H1 (cell line): ENCODE measurements around the gene FXN. TPM values are rescaled to one million over a fixed set of nuclear protein-coding genes. Genes with fewer than 3 reads are reported as not detected.

Experiments
- CBX8 ChIP-seq: fragments of 300-800, 300-1000 bp; sonication (generic); IDR thresholded peaks from 2 replicates; pipeline ENCODE4 v1.7.1; 2016; ENCODE audit warnings: low read depth, low read length, borderline replicate concordance
- SP1 ChIP-seq: IDR thresholded peaks from 2 replicates; pipeline ENCODE4 v1.6.1; 2011; ENCODE audit warnings: low read depth, low read length
- YY1 ChIP-seq: IDR thresholded peaks from 2 replicates; pipeline ENCODE4 v1.6.1; 2011; ENCODE audit warnings: low read depth, mild to moderate bottlenecking, low read length
- polyA plus RNA-seq, 7 experiments: library from polyadenylated mRNA; depleted of rRNA in 3 of 7; stranded (reverse) in 5 of 7; unstranded in 2 of 7; fragments of >200 nt in 5 of 7; fragments of 200-250 nt in 2 of 7; gene quantifications; 1 replicate in 5 of 7; 2 replicates in 1 of 7; 4 replicates in 1 of 7; pipeline versions ENCODE4 v1.2.1 to v1.2.3, GENCODE V29; 2011 to 2013; ENCODE audit warnings: missing spikeins in 2 of 7, mixed read lengths in 2 of 7
- total RNA-seq: library from RNA; stranded (reverse); fragmentation: NEBNext Ultra II Directional; extraction: Animal tissue kit (Norgen Biotek cat#: 25700); gene quantifications from 2 replicates; pipeline ENCODE4 v1.2.1, GENCODE V29; 2021

Gene FXN
- total and polyA plus RNA-seq, 2 of the 8 experiments (the other 6 are each of a cell fraction or from before 2014, with no cell fraction given): 34.2 to 37.5 TPM

DNA sequence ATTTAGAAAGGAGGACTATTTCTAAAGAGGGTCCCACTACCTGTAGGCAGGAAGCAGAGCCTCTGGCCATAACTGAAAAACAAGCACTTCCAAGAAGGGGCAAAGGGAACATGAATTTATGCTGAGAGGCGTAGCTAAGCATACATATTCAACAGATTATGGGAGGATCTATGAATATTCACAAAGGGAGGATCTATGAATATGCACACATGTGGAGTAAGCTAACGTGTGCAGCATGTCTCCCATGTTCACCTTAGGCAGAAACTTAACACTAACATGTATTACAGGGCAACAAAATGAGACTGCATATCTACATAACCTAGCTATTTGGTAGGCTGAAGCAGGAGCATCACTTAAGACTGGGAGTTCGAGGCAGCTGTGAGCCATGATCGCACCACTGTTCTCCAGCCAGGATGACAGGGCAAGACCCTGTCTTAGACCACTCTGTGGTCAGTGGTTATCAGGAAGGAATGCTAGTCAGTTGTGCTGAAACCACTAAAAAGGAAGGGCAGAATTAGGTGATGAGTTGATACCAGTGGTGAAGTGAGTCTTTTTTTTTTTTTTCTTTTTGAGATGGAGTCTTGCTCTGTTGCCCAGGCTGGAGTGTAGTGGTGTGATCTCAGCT is 20.8 kb downstream of the FXN start (continued):
- TF ChIP-seq CBX8 (no peak), YY1 (no peak), SP1 (no peak)
